ENCODE measurements around the gene STXBP2. TPM values are rescaled to one million over a fixed set of nuclear protein-coding genes. Genes with fewer than 3 reads are reported as not detected.

Gene STXBP2
- total RNA-seq, 1 experiment from 2014 or later: 0.12 TPM

- no peak for DNase-seq (ENCODE audit: low spot score)
These were observed 24.3 kb upstream of the STXBP2 start for GRCh38 chr19:7612282-7613274.

GRCh38 chr19:7614859-7615741 lies 21.8 kb upstream of the STXBP2 start:
- DNase-seq (ENCODE audit: low spot score): no peak

DNA sequence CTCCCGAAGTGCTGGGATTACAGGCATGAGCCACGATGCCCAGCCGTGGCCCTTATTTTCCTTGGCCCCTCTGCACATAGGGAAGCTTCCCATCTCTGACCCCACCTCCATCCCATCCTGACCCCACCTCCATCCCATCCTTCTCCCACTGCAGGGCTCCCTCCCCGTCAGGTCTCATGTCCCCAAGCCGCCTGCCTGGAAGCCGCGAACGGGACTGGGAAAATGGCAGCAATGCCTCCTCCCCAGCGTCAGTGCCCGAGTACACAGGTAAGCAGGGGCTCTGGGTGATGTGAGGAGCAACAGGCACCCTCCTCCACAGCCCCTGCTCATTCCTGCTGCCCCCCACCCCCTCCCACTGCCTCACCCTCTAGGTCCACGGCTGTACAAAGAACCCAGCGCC lies 19.7 kb upstream of the STXBP2 start:
- no peak for DNase-seq (ENCODE audit: low spot score)

GRCh38 chr19:7617735-7618134 lies 19.2 kb upstream of the STXBP2 start:
- no peak for DNase-seq (ENCODE audit: low spot score)

GRCh38 chr19:7618348-7618747 lies 18.6 kb upstream of the STXBP2 start:
- no peak for DNase-seq (ENCODE audit: low spot score)

DNA sequence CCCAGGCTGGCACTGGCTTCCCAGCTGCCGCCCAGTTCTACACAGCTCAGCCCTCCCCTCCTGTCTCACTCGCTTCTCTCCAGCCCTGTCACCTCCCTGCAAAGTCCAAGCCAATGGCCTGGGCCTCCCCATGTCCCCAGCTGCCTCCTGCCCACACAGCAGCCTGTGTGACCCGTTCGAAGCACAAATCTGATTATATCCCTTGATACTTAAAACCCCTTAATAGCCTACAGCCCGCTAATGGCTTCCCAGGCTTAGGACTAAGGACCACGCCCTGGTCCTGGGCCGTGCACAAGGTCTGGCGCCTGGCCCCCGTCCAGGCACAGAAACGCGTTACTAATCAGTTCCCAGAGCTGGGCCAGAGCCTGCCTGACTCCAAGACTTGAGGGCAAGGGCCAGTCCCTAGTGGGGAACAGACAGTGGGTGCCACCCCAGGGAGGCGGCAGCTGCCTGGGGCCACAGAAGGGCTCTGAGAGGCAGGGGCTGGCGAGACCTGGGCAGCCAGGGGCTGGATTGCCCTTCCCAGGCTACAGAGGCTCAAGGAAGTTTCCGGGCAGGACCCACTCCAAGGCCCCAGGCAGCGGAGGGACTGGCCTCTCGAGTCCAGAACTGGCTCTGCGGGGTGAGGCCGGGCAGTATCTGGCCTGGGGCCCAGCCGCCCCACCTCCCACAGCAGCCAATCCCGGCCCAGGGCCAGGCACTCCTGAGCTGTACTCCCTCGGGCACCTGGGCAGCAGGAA lies 18.0 kb upstream of the STXBP2 start:
- DNase-seq (ENCODE audit: low spot score): no peak

DNA sequence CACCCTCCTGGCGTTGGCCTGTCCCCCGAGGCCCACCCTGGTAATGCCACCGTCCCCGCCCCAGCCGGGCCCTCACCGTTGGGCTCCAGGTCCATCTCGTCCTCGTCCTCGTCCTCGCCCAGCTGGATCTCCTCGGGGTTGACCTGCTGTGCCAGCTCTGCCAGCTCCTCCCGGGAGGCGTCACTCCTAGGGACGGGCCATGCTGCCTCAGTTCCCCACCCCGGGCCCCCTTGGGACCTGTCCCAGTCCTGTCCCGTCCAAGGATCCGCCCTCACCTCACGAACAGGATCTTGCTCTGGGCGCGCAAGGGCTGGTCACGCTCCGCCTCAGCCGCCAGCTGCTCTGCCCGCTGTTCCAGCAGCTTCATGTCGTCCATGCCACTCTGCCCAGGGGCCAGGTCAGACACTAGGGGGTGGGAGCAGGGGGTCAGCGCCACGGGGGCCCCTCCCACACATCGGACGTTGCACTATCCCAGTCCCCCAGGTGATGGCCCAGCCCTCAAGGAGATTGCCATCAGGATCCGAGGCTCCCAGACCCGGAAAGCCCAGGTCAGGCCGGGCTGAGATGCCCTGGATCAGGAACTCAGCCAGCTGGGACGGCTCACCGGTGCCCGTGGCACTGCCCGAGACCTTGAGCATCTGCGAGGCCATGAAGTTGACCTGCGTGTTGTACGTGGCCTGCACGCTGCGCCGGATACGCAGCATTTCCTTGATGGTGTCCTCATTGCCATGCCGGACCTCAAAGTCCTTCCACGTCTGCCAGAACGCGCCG lies 17.1 kb upstream of the STXBP2 start:
- DNase-seq (ENCODE audit: low spot score): no peak

GRCh38 chr19:7620442-7621412 lies 16.2 kb upstream of the STXBP2 start:
- DNase-seq (ENCODE audit: low spot score): no peak

DNA sequence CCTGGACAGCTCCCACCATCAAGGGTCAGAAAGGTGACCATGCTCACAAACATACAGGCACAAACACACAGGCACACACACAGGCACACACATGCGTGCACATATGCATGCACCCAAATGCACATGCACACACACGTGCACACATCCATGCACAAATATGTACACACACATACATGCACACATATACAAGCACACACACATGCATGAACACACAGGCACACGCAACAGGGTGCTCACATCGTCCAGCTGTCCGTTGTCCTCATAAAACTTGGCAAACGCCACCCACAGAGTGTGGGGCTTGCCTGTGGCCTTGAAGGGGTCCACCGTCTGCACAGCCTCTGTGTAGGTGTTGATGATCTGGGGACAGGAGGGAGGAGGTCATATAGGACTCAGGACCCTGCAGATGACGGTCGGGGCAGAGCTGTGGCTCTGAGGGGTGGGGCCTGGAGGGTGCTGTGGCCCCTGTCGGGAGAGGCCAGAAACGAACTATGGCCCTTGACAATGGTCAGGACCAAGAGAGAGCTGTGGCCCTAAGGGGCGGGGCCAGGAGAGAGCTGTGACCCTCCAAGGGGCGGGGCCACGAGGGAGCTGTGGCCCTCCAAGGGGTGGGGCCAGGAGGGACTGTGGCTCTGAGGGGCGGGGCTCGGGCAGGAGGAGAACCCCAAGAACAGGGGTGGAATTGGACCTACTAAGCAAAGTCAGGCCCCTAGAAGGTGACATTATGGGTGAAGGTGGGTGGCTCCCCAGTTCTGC lies 13.8 kb upstream of the STXBP2 start:
- no peak for DNase-seq (ENCODE audit: low spot score)

DNA sequence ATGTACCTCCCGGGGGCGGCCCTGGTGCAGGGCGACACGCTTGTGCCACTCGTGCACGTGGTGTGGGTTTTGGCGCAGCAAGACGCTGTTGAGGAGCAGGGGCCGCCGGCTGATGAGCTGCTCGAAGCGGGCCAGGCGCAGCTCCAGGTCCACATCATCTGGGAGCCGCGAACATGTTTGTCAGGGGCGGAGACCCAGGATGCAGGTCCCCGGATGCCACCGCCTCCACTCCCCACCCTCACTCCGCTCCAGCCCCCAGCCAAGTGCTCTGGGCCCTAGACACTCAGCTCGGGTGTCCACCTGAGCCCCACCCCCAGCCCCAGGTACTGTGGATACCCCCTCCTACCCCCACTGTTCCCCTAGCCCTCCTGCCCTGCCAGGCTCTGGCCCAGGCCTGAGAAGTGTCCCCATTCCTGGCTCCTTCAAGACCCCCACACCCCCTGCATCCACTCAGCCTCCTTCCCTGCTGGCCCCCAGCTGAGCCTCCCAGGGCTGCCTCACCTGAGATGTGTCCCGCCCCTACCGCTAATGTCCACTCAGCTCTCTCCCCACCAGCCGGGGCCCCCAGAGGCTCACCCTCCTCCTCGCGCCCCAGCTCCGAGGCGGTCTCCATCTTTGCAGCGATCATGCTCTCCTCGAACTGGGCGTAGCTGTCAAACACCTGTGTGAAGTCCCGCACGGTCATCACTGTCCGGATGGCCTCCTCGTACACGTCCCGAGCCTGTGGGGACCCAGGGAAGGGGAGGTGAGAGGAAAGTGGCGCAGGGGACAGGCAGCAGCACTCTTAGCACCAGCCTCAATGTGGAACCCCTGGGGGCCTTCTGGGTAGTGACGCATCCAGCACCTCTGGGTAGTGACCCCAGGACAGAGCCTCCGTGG lies 12.9 kb upstream of the STXBP2 start:
- DNase-seq (ENCODE audit: low spot score): no peak

DNA sequence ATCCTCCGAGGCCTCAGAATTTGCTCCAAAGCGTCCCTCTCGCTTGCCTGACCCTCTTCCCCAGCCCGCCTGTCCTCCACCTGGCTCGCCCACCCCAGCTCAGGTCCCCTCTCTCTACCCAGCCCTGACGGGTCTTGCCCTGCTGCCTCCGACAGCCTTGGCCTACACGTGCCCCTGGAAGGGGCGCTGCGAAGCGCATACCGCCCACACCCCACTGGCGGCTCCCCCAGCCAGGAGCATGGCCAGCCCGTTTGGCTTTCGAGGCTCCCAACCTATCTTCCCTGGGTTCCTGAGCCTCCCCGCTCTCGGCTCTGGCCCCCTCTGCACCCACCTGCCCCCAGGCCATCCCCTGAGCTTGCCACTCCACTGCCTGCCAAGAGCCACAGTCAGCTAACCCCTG lies 12.1 kb upstream of the STXBP2 start:
- no peak for DNase-seq (ENCODE audit: low spot score)

GRCh38 chr19:7625763-7626372 lies 11.0 kb upstream of the STXBP2 start:
- DNase-seq (ENCODE audit: low spot score): no peak

- no peak for DNase-seq (ENCODE audit: low spot score)
These were observed 9.7 kb upstream of the STXBP2 start for GRCh38 chr19:7627166-7627565.

DNA sequence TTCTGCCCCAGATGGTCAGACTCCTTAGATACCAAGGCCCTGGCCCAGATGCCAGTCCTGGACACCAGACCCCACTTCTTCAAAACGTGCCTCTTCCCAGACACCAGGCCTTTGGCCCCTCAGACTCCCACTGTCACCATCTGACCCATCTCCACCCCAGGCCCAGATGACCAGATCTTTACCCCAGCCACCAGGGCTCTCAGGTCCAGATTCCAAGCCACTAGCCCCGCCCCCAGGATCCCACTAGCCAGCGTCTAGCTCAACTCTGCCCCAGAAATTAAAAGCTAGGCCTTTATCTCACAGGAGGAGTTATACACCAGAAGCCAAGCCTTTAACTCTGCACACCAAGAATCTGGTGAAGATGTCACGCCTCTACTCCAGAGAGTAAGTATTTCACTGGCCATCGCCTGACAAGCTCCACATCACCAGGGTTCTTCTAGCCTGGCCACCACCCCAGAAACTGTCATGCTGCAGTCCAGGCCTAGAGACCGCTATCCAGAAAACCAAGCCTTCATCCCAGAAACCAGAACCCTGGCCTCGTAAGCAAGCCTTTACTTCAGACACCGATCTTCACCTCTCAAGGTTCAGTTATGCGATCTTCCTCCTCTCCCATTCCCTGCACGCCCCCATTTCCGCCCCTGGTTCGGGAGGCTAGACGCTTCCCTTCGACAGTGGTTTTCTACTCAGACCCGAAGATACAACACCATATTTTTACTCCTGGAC lies 8.2 kb upstream of the STXBP2 start:
- DNase-seq (ENCODE audit: low spot score): no peak

- DNase-seq (ENCODE audit: low spot score): peak; percentile 99
These were observed 7.4 kb upstream of the STXBP2 start, which contains the start of the genes PET100 and XAB2 for GRCh38 chr19:7629347-7630054. Gene PET100 (plus strand): TSS chr19:7629793. CDS start chr19:7629834, 41 bp downstream. Gene XAB2 (minus strand): TSS chr19:7629545. CDS start chr19:7629527, 18 bp downstream.

DNA sequence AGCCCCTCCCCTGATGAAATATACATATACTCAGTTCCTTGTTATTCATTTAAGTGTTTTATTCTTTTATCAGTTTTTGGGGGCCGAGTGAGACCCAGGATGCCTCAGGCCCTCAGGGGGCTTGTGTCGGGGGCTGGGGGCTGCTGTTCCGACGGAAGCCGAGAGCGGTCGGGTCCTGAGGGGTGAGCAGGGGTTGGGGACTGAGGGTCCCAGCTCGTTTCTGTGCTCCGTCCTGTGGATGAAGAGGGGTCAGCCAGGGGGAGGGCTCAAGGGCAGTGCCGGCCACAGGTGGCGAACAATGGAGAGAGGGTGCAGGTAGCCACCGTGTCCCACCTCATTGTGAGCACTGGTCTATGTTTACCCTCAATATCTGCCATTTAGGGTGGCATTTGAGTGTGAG lies 5.3 kb upstream of the STXBP2 start:
- no peak for DNase-seq (ENCODE audit: low spot score)

All from A172 (cell line).